Keratinocyte (primary cell): ENCODE results near the gene TUBGCP5. TPM values are rescaled to one million over a fixed set of nuclear protein-coding genes. Genes with fewer than 3 reads are reported as not detected.

Experiments used
- DNase-seq: peaks from one replicate; pipeline ENCODE4 v3.0.0-alpha.2; 2011; ENCODE audit warnings: low read depth, missing footprints, low spot score
- FAIRE-seq: peaks from 2 replicates; lab custom pipeline; 2011; peaks lifted over from hg19 to GRCh38; lab: Jason Lieb, UNC
- H2AFZ ChIP-seq: 2 replicates; pipeline ENCODE4 v1.6.0; 2012; ENCODE audit warnings: low read length, control low read depth, inconsistent platforms; ENCODE audit not compliant: control insufficient read depth
- H3K27ac ChIP-seq: 2 replicates; pipeline ENCODE4 v1.5.1; 2011; ENCODE audit warnings: low read length; ENCODE audit not compliant: control insufficient read depth, insufficient read depth
- H3K27me3 ChIP-seq: 3 replicates; pipeline ENCODE4 v1.6.0; 2011; ENCODE audit warnings: low read length; ENCODE audit not compliant: control insufficient read depth, insufficient read depth; ENCODE audit errors: extremely low read depth
- H3K36me3 ChIP-seq, 2 experiments: 2 replicates in 1 of 2; 3 replicates in 1 of 2; pipeline ENCODE4 v1.5.1; 2011; ENCODE audit warnings: low read length in 2 of 2, mild to moderate bottlenecking in 1 of 2; ENCODE audit not compliant: control insufficient read depth in 2 of 2, insufficient read depth in 2 of 2; ENCODE audit errors: extremely low read depth in 1 of 2
- H3K4me1 ChIP-seq: 3 replicates; pipeline ENCODE4 v1.5.1; 2011; ENCODE audit warnings: low read length; ENCODE audit not compliant: control insufficient read depth, insufficient read depth; ENCODE audit errors: extremely low read depth
- H3K4me2 ChIP-seq: 3 replicates; pipeline ENCODE4 v1.6.0; 2011; ENCODE audit warnings: low read depth, low read length; ENCODE audit not compliant: control insufficient read depth, insufficient read depth; ENCODE audit errors: extremely low read depth
- H3K4me3 ChIP-seq, 3 experiments: fragments of 200-600 bp in 1 of 3; sonication (generic) in 1 of 3; 2 replicates in 2 of 3; 3 replicates in 1 of 3; pipeline ENCODE4 v1.5.1; 2011 to 2016; ENCODE audit warnings: low read length in 3 of 3, mild to moderate bottlenecking in 3 of 3, control low read depth in 2 of 3, inconsistent platforms in 1 of 3, low read depth in 1 of 3, mixed read lengths in 1 of 3, mixed run types in 1 of 3, moderate library complexity in 1 of 3; ENCODE audit not compliant: control insufficient read depth in 2 of 3, insufficient read depth in 2 of 3; ENCODE audit errors: extremely low read depth in 1 of 3
- H3K79me2 ChIP-seq: 2 replicates; pipeline ENCODE4 v1.6.0; 2012; ENCODE audit warnings: low read length; ENCODE audit not compliant: control insufficient read depth, insufficient read depth
- H3K9ac ChIP-seq: 3 replicates; pipeline ENCODE4 v1.6.0; 2011; ENCODE audit warnings: low read length; ENCODE audit not compliant: control insufficient read depth, insufficient read depth; ENCODE audit errors: extremely low read depth
- H3K9me1 ChIP-seq: 3 replicates; pipeline ENCODE4 v1.6.0; 2011; ENCODE audit warnings: low read length; ENCODE audit not compliant: control insufficient read depth, insufficient read depth; ENCODE audit errors: extremely low read depth
- H3K9me3 ChIP-seq: 2 replicates; pipeline ENCODE4 v1.5.1; 2012; ENCODE audit warnings: low read depth, low read length; ENCODE audit not compliant: control insufficient read depth
- H4K20me1 ChIP-seq: 3 replicates; pipeline ENCODE4 v1.6.0; 2011; ENCODE audit warnings: low read length; ENCODE audit not compliant: control insufficient read depth, insufficient read depth; ENCODE audit errors: extremely low read depth
- CTCF ChIP-seq, 3 experiments: IDR thresholded peaks in 1 of 3; conservative IDR thresholded peaks in 1 of 3; optimal IDR thresholded peaks in 1 of 3; 2 replicates in 2 of 3; 3 replicates in 1 of 3; pipeline versions ENCODE3 to v1.5.1; 2011; ENCODE audit warnings: low read length in 3 of 3, mild to moderate bottlenecking in 3 of 3, moderate library complexity in 2 of 3, control low read depth in 1 of 3, inconsistent platforms in 1 of 3; ENCODE audit not compliant: insufficient read depth in 2 of 3; ENCODE audit errors: extremely low read depth in 1 of 3
- EZH2 ChIP-seq: IDR thresholded peaks from one replicate; pipeline ENCODE4 v1.6.1; 2012; ENCODE audit warnings: inconsistent platforms, mild to moderate bottlenecking, low read length, moderate library complexity
- dilution Hi-C: fragments of 300-500 bp; cut with MboI; formaldehyde crosslinking; loops from one replicate; pipeline ENCODE4 v1.7.0; 2020; ENCODE audit warnings: low sequenced_read_pairs; ENCODE audit not compliant: extremely low pct_ligation_motif_present
- polyA plus RNA-seq, 5 experiments: library from polyadenylated mRNA; depleted of rRNA in 3 of 5; stranded (reverse) in 3 of 5; stranded (forward) in 1 of 5; unstranded in 1 of 5; fragments of >200 nt; gene quantifications; 1 replicate in 1 of 5; 2 replicates in 3 of 5; 3 replicates in 1 of 5; pipeline versions ENCODE4 v1.2.1 to v1.2.3, GENCODE V29; 2011 to 2012; ENCODE audit warnings: missing spikeins in 2 of 5, low read depth in 1 of 5, low replicate concordance in 1 of 5

The TUBGCP5 gene
- polyA plus RNA-seq, 1 donor (not counting 4 experiments of a cell fraction or from before 2014, with no cell fraction given) = 20.3 TPM

GRCh38 chr15:22961762-22962161, 77.6 kb downstream of the TUBGCP5 start:
- Histone ChIP-seq H3K36me3 (peaks cover 0 to 1% of the 10 kb centered on the region in 2 experiments), H3K4me3 (no peak overlapping the region), H3K9me1 (peaks cover 4% of the 10 kb centered on the region), H3K4me2 (no peak overlapping the region), H2AFZ (no peak overlapping the region), H4K20me1 (peaks cover 18% of the 10 kb centered on the region), H3K27me3 (no peaks in the 10 kb centered on the region), H3K4me1 (peaks cover 18% of the 10 kb centered on the region), H3K27ac (no peak overlapping the region), H3K9me3 (no peaks in the 10 kb centered on the region), H3K79me2 (peaks cover 93% of the 10 kb centered on the region), H3K9ac (no peak overlapping the region)
- no peak for TF ChIP-seq CTCF (optimal IDR thresholded peaks at IDR 0.05 in 1 of 3, IDR thresholded peaks at IDR 0.05 in 1 of 3, conservative IDR thresholded peaks at IDR 0.05 in 1 of 3; ENCODE audit: extremely low read depth in 1 of 3, insufficient read depth in 2 of 3, low read length in 3 of 3)
- TF ChIP-seq EZH2 = no peak
- dilution Hi-C loops = no loop called here
- DNase-seq (no peak), FAIRE-seq (no peak)

GRCh38 chr15:22960556-22960955, 78.8 kb downstream of the TUBGCP5 start:
- Histone ChIP-seq H3K9ac (no peak overlapping the region), H4K20me1 (peaks cover 17% of the 10 kb centered on the region), H3K27me3 (no peaks in the 10 kb centered on the region), H2AFZ (no peak overlapping the region), H3K9me3 (no peaks in the 10 kb centered on the region), H3K27ac (no peak overlapping the region), H3K9me1 (peaks cover 4% of the 10 kb centered on the region), H3K79me2 (peaks cover 93% of the 10 kb centered on the region), H3K4me2 (no peak overlapping the region), H3K36me3 (peaks cover 0 to 1% of the 10 kb centered on the region in 2 experiments), H3K4me1 (peaks cover 18% of the 10 kb centered on the region), H3K4me3 (no peak overlapping the region)
- TF ChIP-seq CTCF (optimal IDR thresholded peaks at IDR 0.05 in 1 of 3, IDR thresholded peaks at IDR 0.05 in 1 of 3, conservative IDR thresholded peaks at IDR 0.05 in 1 of 3; ENCODE audit: extremely low read depth in 1 of 3, insufficient read depth in 2 of 3, low read length in 3 of 3) (no peak), EZH2 (no peak)
- DNase-seq = no peak
- dilution Hi-C loops = no loop called here
- FAIRE-seq = no peak
